Heart left ventricle (tissue), 16 donors: Measurements from ENCODE around the gene IPCEF1. TPM values are rescaled to one million over a fixed set of nuclear protein-coding genes. Genes with fewer than 3 reads are reported as not detected.

Experiments
- ATAC-seq, 4 donors: fragments of 200-7000 bp; cut with Tn5 transposase; one replicate each; pipeline ENCODE4 v1.9.1; 2020 to 2022; ENCODE audit warnings: moderate library complexity in 4 of 4, mild to moderate bottlenecking in 3 of 4, moderate number of reproducible peaks in 1 of 4
- DNase-seq, 5 donors: peaks; one replicate each; pipeline ENCODE4 v3.0.0-alpha.2; 2020
- H3K27ac ChIP-seq, 12 donors: fragments of 200-600 bp; sonication (generic) in 4 of 12; one replicate each; pipeline versions ENCODE4 v1.5.0 to v1.8.0; 2016 to 2022; ENCODE audit warnings: mild to moderate bottlenecking in 2 of 12
- H3K27me3 ChIP-seq, 9 donors: fragments of 200-600 bp; sonication (generic) in 2 of 9; one replicate each; pipeline versions ENCODE4 v1.5.1 to v1.8.0; 2016 to 2022; ENCODE audit warnings: mild to moderate bottlenecking in 3 of 9
- H3K36me3 ChIP-seq, 9 donors: fragments of 200-600 bp; sonication (generic) in 2 of 9; one replicate each; pipeline versions ENCODE4 v1.5.0 to v1.8.0; 2018 to 2022; ENCODE audit warnings: mild to moderate bottlenecking in 2 of 9
- H3K4me1 ChIP-seq, 12 donors: fragments of 200-600 bp; sonication (generic) in 4 of 12; one replicate each; pipeline versions ENCODE4 v1.5.0 to v1.8.0; 2016 to 2022; ENCODE audit warnings: mild to moderate bottlenecking in 3 of 12
- H3K4me3 ChIP-seq, 12 donors: fragments of 200-600 bp; sonication (generic) in 4 of 12; one replicate each; pipeline versions ENCODE4 v1.5.0 to v1.8.0; 2017 to 2022; ENCODE audit warnings: mild to moderate bottlenecking in 9 of 12, moderate library complexity in 4 of 12
- H3K9me3 ChIP-seq, 12 donors: fragments of 200-600 bp; sonication (generic) in 4 of 12; one replicate each; pipeline versions ENCODE4 v1.5.0 to v1.8.0; 2016 to 2022; ENCODE audit warnings: mild to moderate bottlenecking in 1 of 12
- POLR2A ChIP-seq, 2 donors: fragments of 450-650 bp; IDR thresholded peaks; one replicate each; pipeline ENCODE4 v1.6.1; 2017; ENCODE audit warnings: antibody characterized with exemption in 2 of 2, mild to moderate bottlenecking in 2 of 2, moderate library complexity in 2 of 2
- WGBS, 4 donors: extraction: QIAGEN DNeasy Blood & Tissue Kit in 2 of 4; methylation state at CpG; one replicate each; pipeline versions ENCODE4 v1.1.5 to v1.1.7; 2013 to 2018; 5-methylcytosine and 5-hydroxymethylcytosine counted together
- intact Hi-C, 10 donors: fragments of 100-400 bp; cut with DNase I; formaldehyde crosslinking; loops; one replicate each; pipeline versions ENCODE4 v1.11.1 to v1.14.2; 2022
- long read RNA-seq, 3 donors: library from polyadenylated mRNA; unstranded; transcript quantifications; one replicate each; pipeline ENCODE4 v2.0.0, GENCODE V29; 2020 to 2021
- polyA plus RNA-seq, 2 donors: library from polyadenylated mRNA; stranded (reverse); fragments of 200-250 nt; gene quantifications; one replicate each; pipeline ENCODE4 v1.2.3, GENCODE V29; 2013
- total RNA-seq, 9 donors: library from RNA; depleted of rRNA in 2 of 9; stranded (reverse); fragments of >200 nt in 2 of 9; fragmentation: NEBNext Ultra II Directional in 3 of 9; extraction: Animal tissue kit (Norgen Biotek cat#: 25700) in 3 of 9; gene quantifications; one replicate each; pipeline versions ENCODE4 v1.1.0 to v1.2.4, GENCODE V29; 2016 to 2023
- TF ChIP-seq, protein P1 (sequence below), 12 donors: fragments of 200-600 bp; sonication (generic) in 4 of 12; IDR thresholded peaks; one replicate each; pipeline versions ENCODE4 v1.5.0 to v1.8.0; 2018 to 2022; ENCODE audit warnings: antibody characterized with exemption in 12 of 12, mild to moderate bottlenecking in 5 of 12
- donor health status: ischemic (EF 13 %, LVEDD 7.1; RV severe dilation, severe dysfunction).
- donor health status: healthy with polysubstance abuse.
- donor health status: DM: no; HTN: yes; CAD: no.
- donor health status: DM: no; HTN: no; CAD: no.
- donor health status: ischemic (EF 25% LVEDD 6.9; RV normal size, moderate dysfunction).
- donor health status: ischemic (EF 25% LVEDD 5.7; RV mildly dilated, moderate dysfunction).
- donor health status: healthy.
- donor health status: DM: yes; HTN: yes; CAD: no.
- donor health status: ischemic (EF 35%, LVEDD 5.7; RV mildly dilated, moderate dysfunction).
- donor health status: nonischemic (EF 11% LVEDD 7.7; RV severe dilation, severe dysfunction).
- donor health status: DM: yes; HTN: yes; CAD: no.
- donor health status: PGD.
- donor health status: ischemic (EF 29% LVEDD 5.4; RV normal size, mild dysfunction).
- donor health status: nonischemic (EF 23%, LVEDD 6.1; RV moderate dilation, normal function).

The IPCEF1 gene, protein sequence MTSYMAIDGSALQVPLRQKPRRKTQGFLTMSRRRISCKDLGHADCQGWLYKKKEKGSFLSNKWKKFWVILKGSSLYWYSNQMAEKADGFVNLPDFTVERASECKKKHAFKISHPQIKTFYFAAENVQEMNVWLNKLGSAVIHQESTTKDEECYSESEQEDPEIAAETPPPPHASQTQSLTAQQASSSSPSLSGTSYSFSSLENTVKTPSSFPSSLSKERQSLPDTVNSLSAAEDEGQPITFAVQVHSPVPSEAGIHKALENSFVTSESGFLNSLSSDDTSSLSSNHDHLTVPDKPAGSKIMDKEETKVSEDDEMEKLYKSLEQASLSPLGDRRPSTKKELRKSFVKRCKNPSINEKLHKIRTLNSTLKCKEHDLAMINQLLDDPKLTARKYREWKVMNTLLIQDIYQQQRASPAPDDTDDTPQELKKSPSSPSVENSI
- 1 to 10 TPM in 4 of 9 donors, under 1 TPM in 5; 0.25 to 4.1 (median 0.86) TPM for total RNA-seq
- under 1 TPM; 0.10 to 0.11 TPM for polyA plus RNA-seq
- long read RNA-seq, donor 1, result 0 reads
- long read RNA-seq, donor 2, result 0 reads
- long read RNA-seq, donor 3, result 0 reads

DNA sequence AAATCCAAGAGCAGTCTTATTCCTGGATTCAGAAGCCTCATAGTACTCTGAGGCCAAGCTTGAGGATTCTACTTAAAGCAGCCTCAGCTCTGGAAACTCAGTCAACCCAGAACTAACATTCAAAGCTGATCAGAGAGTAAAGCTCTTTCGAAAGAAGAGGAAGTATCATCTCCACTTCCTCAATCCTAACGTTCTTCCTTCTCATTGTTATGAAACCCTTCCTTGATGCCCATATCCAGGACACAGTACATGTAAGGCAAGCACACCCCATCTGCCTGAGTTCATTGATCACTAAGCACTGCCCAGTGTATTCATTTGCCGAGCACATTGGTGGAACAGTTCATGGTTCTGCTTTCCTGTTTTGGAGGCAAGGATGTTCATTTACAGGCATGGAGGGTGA lies at the start of gene IPCEF1:
IPCEF1 (minus strand) TSS at position 114 of the 400 bp plus-strand sequence. CDS start 90,856 bp downstream, outside the sequence.
- TF ChIP-seq POLR2A (IDR thresholded peaks at IDR 0.05), result no peak
- TF ChIP-seq, protein P1, sequence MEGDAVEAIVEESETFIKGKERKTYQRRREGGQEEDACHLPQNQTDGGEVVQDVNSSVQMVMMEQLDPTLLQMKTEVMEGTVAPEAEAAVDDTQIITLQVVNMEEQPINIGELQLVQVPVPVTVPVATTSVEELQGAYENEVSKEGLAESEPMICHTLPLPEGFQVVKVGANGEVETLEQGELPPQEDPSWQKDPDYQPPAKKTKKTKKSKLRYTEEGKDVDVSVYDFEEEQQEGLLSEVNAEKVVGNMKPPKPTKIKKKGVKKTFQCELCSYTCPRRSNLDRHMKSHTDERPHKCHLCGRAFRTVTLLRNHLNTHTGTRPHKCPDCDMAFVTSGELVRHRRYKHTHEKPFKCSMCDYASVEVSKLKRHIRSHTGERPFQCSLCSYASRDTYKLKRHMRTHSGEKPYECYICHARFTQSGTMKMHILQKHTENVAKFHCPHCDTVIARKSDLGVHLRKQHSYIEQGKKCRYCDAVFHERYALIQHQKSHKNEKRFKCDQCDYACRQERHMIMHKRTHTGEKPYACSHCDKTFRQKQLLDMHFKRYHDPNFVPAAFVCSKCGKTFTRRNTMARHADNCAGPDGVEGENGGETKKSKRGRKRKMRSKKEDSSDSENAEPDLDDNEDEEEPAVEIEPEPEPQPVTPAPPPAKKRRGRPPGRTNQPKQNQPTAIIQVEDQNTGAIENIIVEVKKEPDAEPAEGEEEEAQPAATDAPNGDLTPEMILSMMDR (IDR thresholded peaks at IDR 0.05), result no peak
- Histone ChIP-seq H3K27me3 (no peaks in the 10 kb centered on the region), H3K9me3 (no peaks in the 10 kb centered on the region), H3K27ac (peak within 1 kb of the TSS in 2 of 12 donors; percentile 30 to 85), H3K36me3 (no peaks in the 10 kb centered on the region), H3K4me3 (peak within 1 kb of the TSS in 1 of 12 donors; percentile 30), H3K4me1 (peaks cover 0 to 34% (median 0%) of the 10 kb centered on the region in 12 donors)
- WGBS, 4 donors, result 71 to 79% (median 76%) methylated on average over 3 of the region's 3 CpGs
- intact Hi-C loops, result no loop called here
- ATAC-seq (peak in 3 of 4 donors; percentile 34 to 70 (median 62)), DNase-seq (no peak)

DNA sequence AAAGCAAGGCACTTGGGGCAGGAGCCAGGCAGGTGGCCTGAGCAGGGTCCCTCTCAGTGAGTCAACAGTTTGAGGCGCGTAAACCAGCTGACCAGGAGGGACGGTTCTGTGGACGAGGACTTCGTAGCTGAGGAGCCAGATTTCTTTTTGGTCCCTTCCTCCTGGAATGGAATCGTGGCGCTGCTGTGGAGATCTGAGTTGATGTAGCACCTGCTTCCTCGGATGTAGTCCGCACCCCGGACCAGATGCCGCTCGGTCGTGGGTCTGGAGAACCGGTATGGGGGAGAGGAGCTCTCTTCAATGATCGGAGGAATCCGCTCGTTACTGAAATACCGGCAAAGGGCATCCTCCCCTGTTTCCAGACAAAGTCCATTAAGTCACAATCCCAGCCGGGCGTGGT lies 49.7 kb upstream of the IPCEF1 start:
- TF ChIP-seq, protein P1 (IDR thresholded peaks at IDR 0.05), result no peak
- TF ChIP-seq POLR2A (IDR thresholded peaks at IDR 0.05), result no peak

DNA sequence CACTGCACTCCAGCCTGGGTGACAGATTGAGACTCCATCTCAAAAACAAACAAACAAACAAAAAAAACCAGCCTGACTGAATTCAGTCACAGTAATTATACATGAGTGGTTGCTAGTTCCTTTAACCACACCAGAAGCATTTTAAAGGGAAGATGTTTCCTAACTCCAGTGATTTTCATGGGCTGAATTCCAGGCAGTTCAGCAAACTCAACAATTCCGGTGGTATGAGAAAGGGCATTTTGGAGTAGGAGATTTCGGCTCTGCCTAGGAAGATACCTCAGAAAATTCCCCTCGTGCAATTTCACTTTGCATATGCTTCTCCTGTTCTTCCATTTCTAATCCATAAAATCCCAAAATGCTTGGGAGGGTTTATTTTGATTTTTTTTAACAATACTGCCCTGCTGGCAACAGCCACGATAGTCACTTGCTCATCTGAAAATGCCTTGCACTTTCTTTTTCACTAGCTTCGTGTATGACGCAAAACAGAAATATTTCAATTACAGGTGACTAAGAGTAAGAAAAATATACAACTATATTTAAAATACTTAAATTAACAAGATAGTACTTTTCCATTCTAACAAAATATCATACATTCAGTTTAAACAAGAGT lies 48.3 kb upstream of the IPCEF1 start:
- no peak overlapping the region for H3K4me3 ChIP-seq

More for the DNA sequence above, 49.7 kb upstream of the IPCEF1 start:
- peaks cover 0 to 35% (median 5%) of the 10 kb centered on the region in 9 donors for H3K36me3 ChIP-seq
- no peaks in the 10 kb centered on the region for H3K27me3 ChIP-seq
- WGBS, 4 donors, result 92 to 96% (median 95%) methylated on average over 18 to 20 of the region's 20 CpGs
- H3K27ac ChIP-seq, result peak overlapping the region in 1 of 12 donors; percentile 58
- no peak overlapping the region for H3K4me3 ChIP-seq
- peaks cover 0 to 35% (median 21%) of the 10 kb centered on the region in 12 donors for H3K4me1 ChIP-seq
- intact Hi-C loops, result loop anchor here in 4 of 10 donors (5.0 to 10.0 kb wide), 2 partner anchors 252 to 254 kb away; no protein-coding TSS in a partner anchor
- ATAC-seq (no peak), DNase-seq (no peak)
- no peaks in the 10 kb centered on the region for H3K9me3 ChIP-seq

More for the DNA sequence above, 48.3 kb upstream of the IPCEF1 start:
- DNase-seq (no peak), ATAC-seq (no peak)
- intact Hi-C loops, result loop anchor here in 4 of 10 donors (5.0 to 10.0 kb wide), 2 partner anchors 250 to 253 kb away; no protein-coding TSS in a partner anchor
- Histone ChIP-seq H3K27ac (peak overlapping the region in 1 of 12 donors; percentile 58), H3K4me1 (peaks cover 0 to 23% (median 8%) of the 10 kb centered on the region in 12 donors), H3K27me3 (no peaks in the 10 kb centered on the region), H3K9me3 (no peaks in the 10 kb centered on the region), H3K36me3 (peaks cover 0 to 38% (median 9%) of the 10 kb centered on the region in 9 donors)
- TF ChIP-seq, protein P1 (IDR thresholded peaks at IDR 0.05), result no peak
- TF ChIP-seq POLR2A (IDR thresholded peaks at IDR 0.05), result no peak
- WGBS, 4 donors, result 86 to 90% (median 88%) methylated on average over 6 of the region's 6 CpGs
